Thyroid gland (tissue), 4 donors: ENCODE measurements around the gene ITPR2.
A peak's percentile ranks its signal among the peaks of the same experiment; 100 is the strongest.

Experiments used
- CTCF ChIP-seq, 6 experiments: fragments of 200-600 bp in 3 of 6; fragments of 450-650 bp in 3 of 6; sonication (generic) in 3 of 6; IDR thresholded peaks; one replicate each; pipeline ENCODE4 v1.5.1; 2016 to 2019; ENCODE audit warnings: antibody characterized with exemption in 6 of 6, mild to moderate bottlenecking in 2 of 6, inconsistent platforms in 1 of 6, moderate library complexity in 1 of 6
- POLR2A ChIP-seq, 2 donors: fragments of 450-650 bp; IDR thresholded peaks; one replicate each; pipeline ENCODE4 v1.6.1; 2017; ENCODE audit warnings: antibody characterized with exemption in 2 of 2, mild to moderate bottlenecking in 2 of 2, moderate library complexity in 1 of 2

GRCh38 chr12:26878661-26879119 lies 45.7 kb upstream of the ITPR2 start:
- TF ChIP-seq POLR2A (IDR thresholded peaks at IDR 0.05) (peak in 1 of 2 donors; percentile 14), CTCF (IDR thresholded peaks at IDR 0.05) (no peak)
